ENCODE data around the gene MTA1.

Gene MTA1

GRCh38 chr14:105501504-105502291 is 82.1 kb downstream of the MTA1 start:
- no peak for DNase-seq

DNA sequence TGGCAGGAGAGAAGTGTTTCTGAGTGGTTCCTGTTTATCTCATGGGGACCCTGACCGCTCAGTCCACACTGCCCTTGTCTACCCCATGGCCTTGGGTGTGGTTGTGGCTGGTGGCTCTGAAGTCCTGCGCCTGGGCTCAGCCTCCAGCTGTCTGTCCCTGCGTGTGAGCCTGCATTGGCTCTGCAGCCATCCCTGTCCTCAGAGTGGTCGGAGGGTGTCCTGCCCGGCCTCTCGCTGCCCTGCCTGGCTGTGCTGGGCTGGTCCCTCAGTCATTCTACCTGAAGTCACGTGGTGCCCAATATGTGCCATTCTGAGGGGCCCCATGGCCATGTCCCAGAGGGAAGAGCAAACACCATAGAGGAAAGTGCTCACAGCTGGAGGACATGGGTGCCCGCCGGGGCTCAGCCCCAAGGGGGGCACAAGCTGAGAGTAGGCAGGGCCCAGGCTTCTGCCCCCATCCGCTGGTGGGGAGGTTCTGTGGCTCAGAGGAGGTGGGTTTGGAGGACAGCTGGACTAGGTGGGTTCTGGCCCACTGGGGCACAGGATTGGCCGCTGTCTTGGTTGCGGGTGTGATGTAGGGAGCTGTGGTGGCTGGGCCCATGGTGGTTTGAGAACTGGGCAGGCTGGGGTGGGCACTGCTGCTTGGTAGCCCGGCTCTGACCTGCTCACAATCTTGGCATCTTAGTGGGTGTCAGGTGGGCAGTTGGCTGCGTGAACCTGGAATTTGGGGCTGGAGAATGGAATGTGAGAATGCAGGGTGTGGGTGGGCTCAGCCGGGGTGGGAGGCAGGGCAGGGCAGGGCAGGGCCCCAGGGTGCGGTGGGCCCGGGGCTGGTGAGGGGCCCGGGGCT is 83.0 kb downstream of the MTA1 start:
- no peak for DNase-seq

DNA sequence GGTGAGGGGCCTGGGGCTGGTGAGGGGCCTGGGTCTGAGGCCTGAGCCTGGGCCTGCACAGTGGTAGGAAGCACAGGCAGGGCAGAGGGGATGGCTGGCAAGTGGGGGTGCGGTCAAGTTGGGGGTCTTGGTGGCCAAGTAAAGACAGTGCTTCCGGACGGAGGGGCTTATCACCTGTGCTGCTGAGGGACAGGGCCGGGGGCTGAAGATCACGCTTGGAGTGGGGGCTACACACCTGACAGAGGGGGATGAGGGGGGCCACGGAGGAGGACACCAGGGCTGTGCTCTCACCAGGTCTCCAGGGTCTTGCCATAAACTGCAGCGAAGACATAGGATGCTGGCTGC is 83.6 kb downstream of the MTA1 start:
- no peak for DNase-seq

- no peak for DNase-seq
Observed at GRCh38 chr14:105503935-105504692, 84.5 kb downstream of the MTA1 start.

- no peak for DNase-seq
Observed at GRCh38 chr14:105505101-105505500, 85.5 kb downstream of the MTA1 start.

DNA sequence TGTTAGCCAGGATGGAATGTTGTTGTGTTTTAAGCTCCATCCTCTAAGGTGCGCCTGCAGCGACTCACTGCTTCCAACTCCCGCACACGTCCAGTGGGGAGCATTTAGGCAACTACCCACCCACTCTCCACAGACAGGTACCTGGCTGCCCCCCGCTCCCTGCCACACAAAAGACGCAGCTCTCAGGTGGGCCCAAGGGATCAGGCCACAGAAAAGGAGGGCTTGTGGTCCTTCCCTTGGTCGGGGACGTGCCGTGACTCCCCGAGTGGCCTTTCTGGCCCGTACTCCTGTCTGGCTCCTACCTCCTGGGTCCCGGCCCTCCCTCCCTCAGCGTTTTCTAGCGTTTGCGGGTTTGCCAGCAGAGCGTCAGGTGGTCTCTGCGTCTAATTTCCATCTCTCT is 87.6 kb downstream of the MTA1 start:
- DNase-seq, result no peak

- DNase-seq, result no peak
Observed at GRCh38 chr14:105508069-105508468, 88.4 kb downstream of the MTA1 start.

- DNase-seq, result no peak
Observed at GRCh38 chr14:105508601-105509000, 89.0 kb downstream of the MTA1 start.

- DNase-seq, result no peak
Observed at GRCh38 chr14:105517096-105517495, 97.5 kb downstream of the MTA1 start.

DNA sequence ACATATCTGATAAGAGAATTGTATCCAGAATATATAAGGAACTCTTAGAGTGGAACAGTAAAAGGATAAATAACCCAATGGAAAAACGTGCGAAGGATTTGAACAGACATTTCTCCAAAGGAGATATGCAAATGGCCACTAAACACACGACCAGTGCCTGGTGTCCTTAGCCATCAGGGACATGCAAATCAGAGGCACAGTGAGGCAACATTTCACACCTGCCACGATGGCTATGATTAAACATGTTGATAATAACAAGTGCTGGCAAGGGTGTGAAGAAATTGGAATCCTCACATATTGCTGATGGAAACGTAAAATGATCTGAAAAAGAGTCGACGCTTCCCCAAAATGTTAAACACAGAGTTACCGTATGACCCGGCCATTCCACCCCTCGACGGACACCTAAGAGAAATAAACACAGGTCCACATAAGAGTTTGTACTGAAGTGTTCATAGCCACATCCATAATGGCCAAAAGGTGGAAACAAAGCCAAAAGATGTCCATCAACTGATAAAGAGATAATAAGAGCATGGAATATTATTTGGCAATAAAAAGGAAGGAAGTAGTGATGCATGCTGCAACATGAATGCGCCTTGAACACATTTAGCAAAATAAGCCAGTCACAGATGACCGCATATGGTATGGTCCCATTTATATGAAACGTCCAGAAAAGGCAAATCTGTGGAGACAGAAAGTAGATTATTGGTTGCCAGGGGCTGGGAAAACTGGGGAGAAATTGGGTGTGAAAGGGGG is 100.5 kb downstream of the MTA1 start:
- no peak for DNase-seq

All from retina (tissue), 1 donor.